Peyer's patch (tissue), 4 donors: ENCODE results near the gene BHLHA9.

Experiments
- POLR2A ChIP-seq, 2 donors: fragments of 450-650 bp; IDR thresholded peaks; one replicate each; pipeline ENCODE4 v1.5.1; 2017; ENCODE audit warnings: antibody characterized with exemption in 2 of 2, mild to moderate bottlenecking in 2 of 2, moderate library complexity in 2 of 2
- TF ChIP-seq, protein P1 (sequence below), 6 experiments: fragments of 450-650 bp in 4 of 6; fragments of 200-600 bp in 2 of 6; sonication (generic) in 1 of 6; IDR thresholded peaks; one replicate each; pipeline ENCODE4 v1.5.1; 2017 to 2019; ENCODE audit warnings: antibody characterized with exemption in 6 of 6, mild to moderate bottlenecking in 3 of 6, moderate library complexity in 1 of 6

DNA sequence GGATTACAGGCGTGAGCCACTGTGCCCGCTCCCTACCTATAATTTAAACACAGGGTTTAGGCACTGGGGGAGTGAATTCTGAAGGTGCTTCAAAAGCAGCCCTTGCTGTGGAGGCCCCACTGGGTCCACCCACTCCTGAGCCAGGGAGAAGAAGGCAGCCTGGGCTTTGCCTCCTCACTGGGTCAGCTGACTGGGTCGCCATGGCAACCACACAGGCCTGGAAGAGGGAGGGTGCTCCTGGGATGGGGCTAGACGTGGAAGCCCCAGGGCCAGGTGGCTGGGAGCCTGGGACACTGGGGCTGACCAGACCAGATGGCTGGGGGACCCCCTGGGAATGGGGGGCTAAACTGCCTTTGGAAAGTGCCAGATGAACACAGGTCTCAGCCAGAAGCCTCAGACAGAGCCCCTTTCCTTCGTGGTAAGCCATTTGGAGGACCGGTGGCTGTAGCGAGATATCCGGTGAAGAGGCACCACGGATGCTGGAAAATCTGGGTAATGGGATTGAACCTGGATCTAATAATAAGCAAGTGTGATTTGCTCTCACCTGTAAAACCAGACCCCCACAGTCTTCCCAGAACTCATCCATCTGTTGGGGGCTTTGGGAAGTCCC, 42.1 kb downstream of the BHLHA9 start:
- TF ChIP-seq, protein P1, sequence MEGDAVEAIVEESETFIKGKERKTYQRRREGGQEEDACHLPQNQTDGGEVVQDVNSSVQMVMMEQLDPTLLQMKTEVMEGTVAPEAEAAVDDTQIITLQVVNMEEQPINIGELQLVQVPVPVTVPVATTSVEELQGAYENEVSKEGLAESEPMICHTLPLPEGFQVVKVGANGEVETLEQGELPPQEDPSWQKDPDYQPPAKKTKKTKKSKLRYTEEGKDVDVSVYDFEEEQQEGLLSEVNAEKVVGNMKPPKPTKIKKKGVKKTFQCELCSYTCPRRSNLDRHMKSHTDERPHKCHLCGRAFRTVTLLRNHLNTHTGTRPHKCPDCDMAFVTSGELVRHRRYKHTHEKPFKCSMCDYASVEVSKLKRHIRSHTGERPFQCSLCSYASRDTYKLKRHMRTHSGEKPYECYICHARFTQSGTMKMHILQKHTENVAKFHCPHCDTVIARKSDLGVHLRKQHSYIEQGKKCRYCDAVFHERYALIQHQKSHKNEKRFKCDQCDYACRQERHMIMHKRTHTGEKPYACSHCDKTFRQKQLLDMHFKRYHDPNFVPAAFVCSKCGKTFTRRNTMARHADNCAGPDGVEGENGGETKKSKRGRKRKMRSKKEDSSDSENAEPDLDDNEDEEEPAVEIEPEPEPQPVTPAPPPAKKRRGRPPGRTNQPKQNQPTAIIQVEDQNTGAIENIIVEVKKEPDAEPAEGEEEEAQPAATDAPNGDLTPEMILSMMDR (IDR thresholded peaks at IDR 0.05) = no peak
- no peak for TF ChIP-seq POLR2A (IDR thresholded peaks at IDR 0.05)
